Umbilical cord (tissue), 2 donors: ENCODE data around the gene NBEAL1. TPM values are rescaled to one million over a fixed set of nuclear protein-coding genes. Genes with fewer than 3 reads are reported as not detected.
"Not testable (repeated sequence)": the region's sequence is repeated elsewhere in the genome, so short reads cannot be mapped to it uniquely, and the experiment has no call there.

ENCODE experiments used
- DNase-seq: peaks from one replicate; pipeline ENCODE4 v3.0.0-alpha.2; 2015; ENCODE audit warnings: low spot score
- total RNA-seq: library from RNA; depleted of rRNA; stranded (reverse); fragments of >200 nt; gene quantifications from one replicate; pipeline ENCODE4 v1.2.3, GENCODE V29; 2014; ENCODE audit warnings: low replicate concordance; ENCODE audit not compliant: insufficient read depth

The NBEAL1 gene
- total RNA-seq, 1 donor from 2014 or later: 78.0 TPM

DNA sequence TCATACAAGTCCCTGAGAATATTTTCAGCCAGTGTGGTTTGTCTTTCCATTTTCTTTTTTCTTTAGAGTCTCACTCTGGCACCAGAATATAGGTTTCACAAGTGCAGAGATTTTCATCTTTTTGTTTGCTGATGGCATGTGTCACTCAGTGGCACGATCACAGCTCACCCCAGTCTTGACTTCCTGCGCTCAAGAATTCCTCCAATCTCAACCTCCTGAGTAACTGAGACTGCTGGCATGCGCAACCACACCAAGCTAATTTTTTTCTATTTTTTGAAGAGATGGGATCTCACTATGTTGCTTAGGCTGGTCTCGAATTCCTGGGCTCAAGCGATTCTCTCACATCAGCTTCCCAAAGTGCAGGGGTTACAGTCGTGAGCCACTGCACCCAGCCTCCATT, 23.9 kb downstream of the NBEAL1 start:
- no peak for DNase-seq

DNA sequence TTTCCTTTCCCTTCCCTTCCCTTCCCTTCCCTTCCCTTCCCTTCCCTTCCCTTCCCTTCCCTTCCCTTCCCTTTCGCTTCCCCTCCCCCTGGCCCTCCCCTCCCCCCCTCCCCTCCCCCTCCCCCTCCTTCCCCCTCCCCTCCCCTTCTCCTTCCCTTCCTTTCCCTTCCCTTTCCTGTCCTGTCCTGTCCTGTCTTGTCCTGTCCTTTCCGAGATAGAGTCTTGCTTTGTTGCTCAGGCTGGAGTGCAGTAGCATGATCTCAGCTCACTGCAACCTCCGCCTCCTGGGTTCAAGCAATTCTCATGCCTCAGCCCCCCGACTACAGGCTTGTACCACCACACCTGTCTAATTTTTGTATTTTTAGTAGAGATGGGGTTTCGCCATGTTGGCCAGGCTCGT, 24.5 kb downstream of the NBEAL1 start:
- not testable (repeated sequence) for DNase-seq

DNA sequence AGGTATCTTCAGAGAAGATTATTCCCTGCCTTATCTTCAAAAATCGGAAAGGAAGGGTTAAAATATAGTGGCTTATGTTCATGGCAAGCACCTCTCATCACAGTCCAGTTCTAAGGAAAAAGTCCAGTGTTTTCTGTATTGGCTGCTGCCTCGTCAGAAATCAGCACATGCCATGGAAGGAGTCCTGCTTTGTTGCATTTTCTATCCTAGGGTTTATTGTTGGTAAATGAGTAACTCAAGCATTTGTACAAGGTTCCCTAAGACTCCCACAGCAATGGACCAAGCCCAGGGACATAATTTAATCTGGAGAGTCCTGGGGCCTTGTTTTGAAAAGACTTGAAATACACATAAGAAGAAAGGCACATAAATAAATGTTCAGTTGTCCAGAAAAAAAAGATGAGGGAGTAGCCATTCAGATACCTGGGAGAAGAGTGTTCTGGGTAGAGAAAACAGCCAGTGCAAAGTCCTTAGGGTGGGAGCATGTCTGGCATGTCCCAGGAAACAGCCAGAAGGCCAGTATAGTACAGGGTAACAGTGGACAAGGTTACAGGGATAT, 26.4 kb downstream of the NBEAL1 start:
- DNase-seq: no peak

DNA sequence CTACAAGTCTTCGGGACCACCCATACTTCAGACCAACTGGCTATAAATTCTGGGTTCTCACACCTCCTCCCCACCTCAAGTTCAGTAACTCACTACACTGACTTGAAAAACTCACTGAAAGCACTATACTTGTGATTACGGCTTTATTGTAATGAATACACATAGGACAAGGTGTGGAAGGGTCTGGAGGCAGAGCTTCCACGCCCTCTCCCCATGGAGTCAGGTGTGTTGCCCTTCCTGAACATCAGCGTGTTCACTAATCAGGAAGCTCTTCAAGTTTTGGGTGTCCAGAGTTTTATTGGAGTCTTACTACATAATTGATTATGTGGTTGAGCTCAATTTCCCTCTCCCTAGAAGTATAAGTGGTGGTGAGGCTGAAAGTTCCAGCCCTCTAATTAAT, 27.5 kb downstream of the NBEAL1 start:
- no peak for DNase-seq

DNA sequence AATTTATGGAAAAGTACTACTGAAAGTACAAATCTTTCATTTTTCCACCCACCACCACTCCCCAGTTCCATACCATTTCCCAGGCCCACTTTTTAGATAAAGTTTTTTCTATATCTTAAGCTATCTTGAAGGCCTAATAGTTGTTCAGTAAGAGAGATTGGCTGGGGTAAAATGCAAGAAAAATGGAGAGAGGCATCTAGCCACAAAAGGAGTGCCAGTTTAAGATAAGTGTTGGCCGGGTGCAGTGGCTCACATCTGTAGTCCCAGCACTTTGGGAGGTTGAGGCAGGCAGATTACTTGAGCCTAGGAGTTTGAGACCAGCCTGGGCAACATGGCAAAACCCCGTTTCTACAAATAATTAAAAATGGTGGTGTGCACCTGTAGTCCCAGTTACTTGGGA, 28.6 kb downstream of the NBEAL1 start:
- DNase-seq: no peak

DNA sequence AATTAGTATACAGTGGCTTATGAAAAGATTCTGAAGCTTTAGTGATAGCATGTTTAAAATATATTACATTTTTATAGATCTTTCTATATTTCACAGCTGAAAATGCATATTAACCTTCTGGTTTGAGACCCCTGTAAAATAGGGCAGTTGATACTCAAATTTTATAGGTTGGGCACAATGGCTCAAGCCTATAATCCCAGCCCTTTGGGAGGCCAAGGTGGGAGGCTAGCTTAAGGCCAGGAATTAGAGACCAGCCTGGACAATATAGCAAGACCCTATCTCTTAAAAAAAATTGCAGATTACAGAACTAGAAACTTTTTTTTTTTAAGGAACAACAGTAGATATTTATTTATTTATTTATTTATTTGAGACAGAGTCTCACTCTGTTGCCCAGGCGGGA, 31.2 kb downstream of the NBEAL1 start:
- DNase-seq: no peak

DNA sequence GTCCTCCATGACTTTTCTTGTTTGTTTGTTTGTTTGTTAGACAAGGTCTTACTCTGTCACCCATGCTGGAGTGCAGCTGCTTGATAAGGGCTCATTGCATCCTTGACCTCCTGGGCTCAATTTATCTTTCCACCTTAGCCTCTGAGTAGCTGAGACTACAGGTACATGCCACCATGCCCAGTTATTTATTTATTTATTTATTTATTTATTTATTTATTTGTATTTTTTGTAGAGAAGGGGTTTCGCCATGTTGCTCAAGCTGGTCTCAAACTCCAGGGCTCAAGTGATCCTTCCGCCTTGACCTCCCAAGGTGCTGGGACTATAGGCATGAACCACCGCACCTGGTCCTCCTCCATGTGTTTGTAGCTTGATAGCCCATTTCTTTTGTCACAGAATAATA, 37.9 kb downstream of the NBEAL1 start:
- DNase-seq: no peak

DNA sequence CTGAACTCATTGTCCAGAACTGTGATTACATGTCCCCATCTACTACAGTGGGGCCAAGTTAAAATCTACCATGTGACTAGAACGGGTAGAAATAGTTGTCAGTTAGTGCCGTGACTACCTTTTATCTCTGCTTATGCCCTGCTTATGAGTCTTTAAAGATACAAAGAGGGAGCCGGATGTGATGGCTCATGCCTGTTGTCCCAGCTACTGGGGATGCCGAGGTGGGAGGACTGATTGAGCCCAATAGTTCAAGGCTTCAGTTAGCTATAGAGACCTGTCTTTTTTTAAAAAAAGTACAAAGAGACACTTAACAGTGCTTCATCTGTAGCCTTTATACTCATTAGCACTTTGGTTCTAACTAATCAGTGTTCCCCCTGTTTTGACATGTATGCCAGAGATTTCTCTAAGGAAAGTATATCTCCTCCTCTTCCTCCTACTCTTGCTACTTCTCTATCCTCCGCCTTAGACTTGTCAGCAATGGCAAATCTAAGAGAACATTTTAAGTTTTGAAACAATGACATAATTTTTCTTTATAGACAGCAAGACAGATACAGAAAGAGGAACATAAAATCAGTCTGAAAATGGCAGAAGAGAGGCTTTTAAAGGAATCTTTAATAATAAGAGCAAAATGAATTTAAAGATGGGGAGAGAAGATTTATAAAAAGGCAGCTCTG, 45.0 kb downstream of the NBEAL1 start:
- DNase-seq: no peak

DNA sequence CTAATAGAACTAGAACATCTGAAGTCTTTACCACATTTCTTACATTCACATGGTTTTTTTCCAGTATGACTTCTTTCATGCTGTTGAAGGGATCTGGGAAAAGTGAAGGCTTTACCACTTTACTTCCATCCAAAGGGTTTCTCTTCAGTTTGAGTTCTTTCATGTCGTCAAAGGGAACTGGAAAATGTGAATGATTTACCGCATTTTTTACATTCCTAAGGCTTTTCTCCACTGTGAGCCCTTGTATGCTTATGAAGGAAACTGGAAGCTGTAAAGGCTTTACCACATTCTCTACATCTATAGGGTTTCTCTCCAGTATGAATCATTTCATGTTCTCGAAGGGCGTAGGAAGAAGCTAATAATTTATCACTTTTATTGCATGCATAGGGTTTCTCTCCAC, 46.7 kb downstream of the NBEAL1 start:
- peak; percentile 84 for DNase-seq

DNA sequence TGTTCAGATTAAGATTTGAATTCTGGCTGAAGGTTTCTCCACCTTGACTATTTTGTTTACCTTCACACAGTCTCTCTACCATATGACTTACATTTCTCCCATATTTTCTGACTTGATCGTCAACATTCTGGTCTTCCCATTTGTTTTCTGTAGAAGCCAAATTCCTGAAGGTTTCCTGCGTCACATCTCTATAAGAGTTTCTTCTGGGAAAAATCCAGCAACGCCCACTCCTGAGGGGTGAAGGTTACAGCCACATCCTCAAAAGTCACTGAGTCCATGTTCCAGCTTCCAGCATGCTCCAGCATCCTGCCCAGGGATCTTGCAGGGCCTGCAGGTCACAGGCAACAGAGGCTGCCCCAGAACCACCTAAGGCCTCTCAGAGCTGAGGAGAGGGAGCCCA, 47.5 kb downstream of the NBEAL1 start:
- no peak for DNase-seq

DNA sequence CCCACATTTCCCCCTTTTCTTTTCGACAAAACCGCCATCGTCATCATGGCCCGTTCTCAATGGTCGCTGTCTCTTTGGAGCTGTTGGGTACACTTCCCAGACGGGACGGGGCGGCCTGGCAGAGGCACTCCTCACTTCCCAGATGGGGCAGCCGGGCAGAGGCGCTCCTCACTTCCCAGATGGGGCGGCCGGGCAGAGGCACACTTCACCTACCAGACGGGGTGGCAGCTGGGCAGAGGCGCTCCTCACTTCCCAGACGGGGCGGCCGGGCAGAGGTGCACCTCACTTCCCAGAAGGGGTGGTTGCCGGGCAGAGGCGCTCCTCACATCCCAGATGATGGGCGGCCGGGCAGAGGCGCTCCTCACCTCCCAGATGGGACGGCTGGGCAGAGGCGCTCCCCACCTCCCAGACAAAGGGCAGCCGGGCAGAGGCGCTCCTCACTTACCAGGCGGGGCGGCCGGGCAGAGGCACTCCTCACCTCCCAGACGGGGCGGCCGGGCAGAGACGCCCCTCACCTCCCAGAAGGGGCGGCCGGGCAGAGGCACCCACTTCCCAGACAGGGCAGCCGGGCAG, 51.9 kb downstream of the NBEAL1 start:
- DNase-seq: not testable (repeated sequence)

DNA sequence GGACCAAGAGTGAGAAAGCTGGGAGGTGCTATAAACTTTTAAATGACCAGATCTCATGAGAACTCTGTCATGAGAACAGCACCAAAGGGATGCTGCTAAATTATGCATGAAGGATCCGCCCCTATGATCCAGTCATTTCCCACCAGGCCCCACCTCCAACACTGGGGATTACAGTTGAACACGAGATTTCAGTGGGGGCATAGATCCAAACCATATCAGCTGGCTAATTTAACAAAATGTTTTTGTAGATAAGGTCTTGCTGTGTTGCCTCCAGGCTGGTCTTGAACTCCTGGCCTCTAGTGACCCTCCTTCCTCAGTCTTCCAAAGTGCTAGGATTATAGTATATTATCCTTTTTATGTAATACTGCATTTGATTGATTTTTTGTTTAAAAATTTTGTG, 56.0 kb downstream of the NBEAL1 start:
- no peak for DNase-seq

DNA sequence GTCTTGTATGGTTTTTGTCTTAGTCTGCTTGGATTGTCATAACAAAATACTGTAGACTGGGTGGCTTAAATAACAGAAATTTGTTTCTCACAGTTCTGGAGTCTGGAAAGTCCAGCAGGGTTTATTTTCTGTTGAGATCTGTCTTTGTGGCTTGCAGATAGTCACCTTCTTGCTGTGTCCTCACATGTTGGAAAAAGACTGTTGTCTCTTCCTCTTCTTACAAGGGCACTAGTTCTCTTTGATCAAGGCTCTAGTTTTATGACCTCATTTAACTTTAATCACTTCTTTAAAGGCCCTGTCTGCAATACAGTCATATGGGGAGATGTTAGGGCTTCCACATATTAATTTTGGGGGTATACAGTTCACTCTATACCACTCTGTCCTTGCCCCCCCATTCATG, 56.5 kb downstream of the NBEAL1 start:
- DNase-seq: no peak

DNA sequence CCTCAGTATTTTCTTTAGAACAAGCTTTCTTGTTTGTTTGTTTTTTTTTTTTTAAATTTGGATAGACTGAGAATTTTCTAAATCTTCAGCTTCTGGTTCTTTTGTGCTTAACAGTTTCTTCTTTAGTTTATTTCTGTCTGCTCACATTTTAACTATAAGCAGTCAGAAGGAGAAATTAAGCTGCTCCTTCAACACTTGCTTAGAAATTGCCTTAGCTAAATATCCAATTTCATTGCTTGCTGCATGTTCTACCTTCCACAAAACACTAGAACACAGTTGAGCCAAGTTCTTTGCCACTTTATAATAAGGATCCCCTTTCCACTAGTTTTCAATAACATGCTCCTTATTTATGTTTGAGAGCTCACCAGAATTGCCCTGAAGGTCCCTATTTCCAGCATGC, 57.7 kb downstream of the NBEAL1 start:
- DNase-seq: no peak

DNA sequence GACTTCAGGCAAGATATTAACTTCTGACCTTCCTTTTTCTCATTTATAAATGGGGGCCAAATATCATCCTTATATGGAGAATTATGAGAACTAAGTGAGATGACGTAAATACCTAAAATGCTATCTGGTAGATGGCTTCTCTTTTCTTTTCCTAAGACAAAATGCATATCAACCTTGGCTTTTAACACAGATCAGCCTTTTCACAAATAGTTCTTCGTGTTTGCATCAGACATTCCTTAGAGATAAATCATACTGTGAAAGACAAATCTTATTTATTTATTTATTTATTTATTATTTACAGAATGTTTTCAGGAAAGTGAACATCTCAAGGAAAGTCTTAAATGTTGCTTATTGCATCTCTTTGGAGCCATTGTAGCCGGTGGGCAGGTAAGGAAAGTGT, 62.8 kb downstream of the NBEAL1 start:
- no peak for DNase-seq

DNA sequence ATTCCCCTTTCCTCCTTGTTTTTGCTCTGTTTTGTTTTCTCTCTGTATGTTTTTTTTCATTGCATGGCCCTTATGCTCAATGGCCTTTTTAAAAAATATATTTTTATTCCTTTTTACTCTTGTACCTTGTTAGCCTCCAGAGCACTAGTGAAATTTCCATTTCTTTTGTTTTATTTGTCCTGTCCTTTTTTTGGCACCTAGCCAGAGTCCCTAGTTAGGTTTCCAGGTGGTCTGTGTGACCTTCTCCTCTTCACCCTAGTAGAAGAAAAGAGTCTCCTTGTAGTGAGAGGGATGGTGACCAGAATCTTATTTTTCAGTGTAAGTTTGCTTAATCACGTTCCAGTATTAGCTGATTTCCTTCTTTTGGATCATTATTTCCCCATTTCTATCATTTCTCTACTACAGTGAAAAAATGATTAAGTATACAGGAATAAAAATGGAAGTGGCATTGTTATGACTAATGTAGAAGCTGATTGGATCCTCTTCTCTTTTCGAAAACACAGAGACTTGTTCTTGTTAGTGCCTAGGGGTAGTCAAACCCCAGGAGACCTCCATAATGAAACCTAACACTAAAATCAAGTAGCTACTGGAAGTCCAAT, 65.9 kb downstream of the NBEAL1 start:
- no peak for DNase-seq

DNA sequence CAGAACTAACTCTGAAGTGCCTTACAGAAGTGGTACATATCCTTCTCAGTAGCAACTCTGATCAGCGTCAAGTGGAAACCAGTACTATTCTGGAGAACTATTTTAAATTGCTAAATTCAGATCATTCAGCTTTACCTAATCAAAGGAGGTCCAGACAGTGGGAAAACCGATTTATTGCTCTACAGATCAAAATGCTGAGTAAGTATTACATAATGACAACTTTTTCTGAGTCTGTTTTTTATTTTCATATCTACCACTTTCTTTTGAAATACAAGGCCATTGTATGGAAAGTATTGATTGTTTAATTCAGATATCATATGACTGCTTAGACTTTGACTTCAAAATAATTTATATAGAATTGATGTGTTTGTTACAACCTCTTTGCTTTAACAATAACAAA, 68.7 kb downstream of the NBEAL1 start:
- no peak for DNase-seq

DNA sequence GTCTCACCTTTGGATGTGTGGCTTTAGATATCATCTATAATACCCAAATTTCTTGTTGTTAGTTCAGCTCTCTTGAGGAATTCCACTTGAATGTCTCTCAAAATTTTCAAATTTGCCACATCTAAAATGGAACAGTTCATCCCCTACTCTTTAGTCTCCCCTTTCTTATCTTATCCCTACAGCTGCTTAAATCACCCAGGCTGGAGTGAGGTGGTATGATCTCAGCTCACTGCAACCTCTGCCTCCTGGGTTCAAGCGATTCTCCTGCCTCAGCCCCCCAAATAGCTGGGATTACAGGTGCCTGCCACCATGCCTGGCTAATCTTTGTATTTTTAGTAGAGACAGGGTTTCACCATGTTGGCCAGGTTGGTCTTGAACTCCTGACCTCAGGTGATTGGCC, 71.7 kb downstream of the NBEAL1 start:
- not testable (repeated sequence) for DNase-seq

DNA sequence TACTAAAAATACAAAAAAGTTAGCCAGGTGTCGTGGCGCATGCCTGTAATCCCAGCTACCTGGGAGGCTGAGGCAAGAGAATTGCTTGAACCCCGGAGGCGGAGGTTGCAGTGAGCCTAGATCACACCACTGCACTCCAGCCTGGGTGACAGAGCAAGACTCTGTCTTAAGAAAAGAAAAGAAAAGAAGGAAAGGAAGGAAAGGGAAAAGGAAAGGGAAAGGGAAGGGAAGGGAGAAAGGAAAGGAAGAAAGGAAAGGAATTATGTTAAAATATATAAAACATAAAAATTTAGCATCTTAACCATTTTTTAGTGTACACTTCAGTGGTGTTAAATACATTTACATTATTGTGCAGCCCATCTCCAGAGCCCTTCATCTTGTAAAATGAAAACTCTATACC, 76.0 kb downstream of the NBEAL1 start:
- not testable (repeated sequence) for DNase-seq

DNA sequence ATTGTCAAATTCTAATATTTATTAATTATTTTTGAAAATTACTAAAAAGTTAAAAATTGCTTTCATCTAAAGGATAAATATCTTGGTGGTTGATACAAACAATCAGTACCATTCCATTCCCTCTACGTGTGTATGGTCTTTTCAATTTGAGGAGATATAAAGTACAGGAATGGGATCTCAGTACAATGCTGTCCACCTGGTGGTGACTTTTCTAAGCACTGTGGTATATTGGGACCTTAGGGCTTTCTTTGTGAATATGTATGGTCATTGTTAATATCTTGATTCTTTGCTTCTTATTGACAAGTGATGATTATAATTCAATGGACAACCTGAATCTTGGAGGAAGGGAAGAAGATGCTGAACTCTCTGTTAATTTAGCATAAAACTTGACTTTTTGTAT, 83.1 kb downstream of the NBEAL1 start:
- no peak for DNase-seq

DNA sequence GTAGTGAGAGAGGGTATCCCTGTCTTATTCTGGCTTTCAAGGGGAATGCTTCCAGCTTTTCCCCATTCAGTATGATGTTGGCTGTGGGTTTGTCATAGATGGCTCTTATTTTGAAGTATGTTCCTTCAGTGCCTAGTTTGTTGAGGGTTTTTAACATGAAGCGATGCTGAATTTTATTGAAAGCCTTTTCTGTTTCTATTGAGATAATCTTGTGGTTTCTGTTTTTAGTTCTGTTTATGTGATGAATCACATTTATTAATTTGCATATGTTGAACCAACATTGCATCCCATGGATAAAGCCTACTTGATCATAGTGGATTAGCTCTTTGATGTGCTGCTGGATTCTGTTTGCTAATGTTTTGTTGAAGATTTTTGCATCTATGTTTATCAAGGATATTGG, 87.7 kb downstream of the NBEAL1 start:
- peak; percentile 13 for DNase-seq

DNA sequence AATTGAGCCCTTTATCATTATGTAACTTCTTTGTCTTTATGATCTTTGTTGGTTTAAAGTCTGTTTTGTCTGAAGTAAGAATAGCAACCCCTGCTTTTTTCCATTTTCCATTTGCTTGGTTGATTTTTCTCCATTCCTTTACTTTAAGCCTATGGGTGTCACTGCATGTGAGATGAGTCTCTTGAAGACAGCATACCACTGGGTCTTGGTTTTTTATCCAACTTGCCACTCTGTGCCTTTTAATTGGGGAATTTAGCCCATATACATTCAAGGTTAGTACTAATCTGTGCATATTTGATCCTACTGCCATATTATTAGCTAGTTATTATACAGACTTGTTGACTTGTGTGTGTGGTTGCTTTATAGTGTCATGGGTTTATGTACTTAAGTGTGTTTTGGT, 89.6 kb downstream of the NBEAL1 start:
- DNase-seq: no peak

DNA sequence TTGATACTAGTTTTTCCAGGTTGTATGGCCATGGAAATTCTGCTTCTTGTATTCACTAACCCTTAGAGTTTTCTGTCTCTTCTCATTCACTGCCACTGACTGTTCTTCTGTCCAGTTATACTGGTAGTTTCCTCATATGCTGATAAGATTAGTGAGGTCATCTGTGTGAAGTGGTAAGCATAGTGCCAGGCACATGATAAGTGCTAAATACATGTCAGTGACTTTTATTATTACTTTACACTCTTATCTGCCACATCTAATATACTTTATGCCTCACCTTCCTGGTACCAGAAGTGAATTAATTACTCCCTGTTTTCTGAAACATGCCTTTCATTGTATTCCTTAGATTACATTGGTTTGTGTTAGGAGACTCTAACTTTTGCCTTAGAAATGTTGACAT, 91.3 kb downstream of the NBEAL1 start:
- peak; percentile 24 for DNase-seq
